Upper lobe of left lung (tissue), 4 donors: ENCODE measurements around the gene ZNF775.

Experiments
- EP300 ChIP-seq, 4 donors: sonication (generic); formaldehyde crosslinking; IDR thresholded peaks; one replicate each; pipeline ENCODE4 v1.5.1; 2017; ENCODE audit warnings: antibody characterized with exemption in 4 of 4, control low read depth in 2 of 4
- POLR2A ChIP-seq, 4 donors: fragments of 450-650 bp; IDR thresholded peaks; one replicate each; pipeline ENCODE4 v1.5.1; 2016 to 2017; ENCODE audit warnings: antibody characterized with exemption in 4 of 4, mild to moderate bottlenecking in 2 of 4
- POLR2AphosphoS5 ChIP-seq, 2 donors: sonication (generic); formaldehyde crosslinking; IDR thresholded peaks; one replicate each; pipeline ENCODE4 v1.5.1; 2017; ENCODE audit warnings: antibody characterized with exemption in 2 of 2
- TF ChIP-seq, protein P1 (sequence below), 6 experiments: fragments of 450-650 bp in 4 of 6; fragments of 200-600 bp in 2 of 6; sonication (generic) in 2 of 6; IDR thresholded peaks; one replicate each; pipeline ENCODE4 v1.5.1; 2016 to 2019; ENCODE audit warnings: antibody characterized with exemption in 6 of 6

DNA sequence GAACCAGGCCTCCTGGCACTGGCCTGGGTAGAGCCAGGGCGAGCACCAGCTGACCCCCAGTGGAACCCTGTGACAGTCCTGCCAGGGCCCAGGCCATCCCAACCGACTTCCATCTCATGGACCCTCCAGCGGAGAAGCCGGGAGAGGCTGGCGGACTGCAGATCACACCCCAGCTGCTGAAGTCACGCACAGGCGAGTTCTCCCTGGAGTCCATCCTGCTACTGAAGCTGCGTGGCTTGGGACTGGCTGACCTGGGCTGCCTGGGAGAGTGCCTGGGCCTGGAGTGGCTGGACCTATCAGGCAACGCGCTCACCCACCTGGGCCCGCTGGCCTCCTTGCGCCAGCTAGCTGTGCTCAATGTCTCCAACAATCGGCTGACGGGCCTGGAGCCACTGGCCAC, 42.4 kb upstream of the ZNF775 start:
- TF ChIP-seq EP300 (IDR thresholded peaks at IDR 0.05) (no peak), POLR2AphosphoS5 (IDR thresholded peaks at IDR 0.05) (no peak), POLR2A (IDR thresholded peaks at IDR 0.05) (no peak)
- TF ChIP-seq, protein P1, sequence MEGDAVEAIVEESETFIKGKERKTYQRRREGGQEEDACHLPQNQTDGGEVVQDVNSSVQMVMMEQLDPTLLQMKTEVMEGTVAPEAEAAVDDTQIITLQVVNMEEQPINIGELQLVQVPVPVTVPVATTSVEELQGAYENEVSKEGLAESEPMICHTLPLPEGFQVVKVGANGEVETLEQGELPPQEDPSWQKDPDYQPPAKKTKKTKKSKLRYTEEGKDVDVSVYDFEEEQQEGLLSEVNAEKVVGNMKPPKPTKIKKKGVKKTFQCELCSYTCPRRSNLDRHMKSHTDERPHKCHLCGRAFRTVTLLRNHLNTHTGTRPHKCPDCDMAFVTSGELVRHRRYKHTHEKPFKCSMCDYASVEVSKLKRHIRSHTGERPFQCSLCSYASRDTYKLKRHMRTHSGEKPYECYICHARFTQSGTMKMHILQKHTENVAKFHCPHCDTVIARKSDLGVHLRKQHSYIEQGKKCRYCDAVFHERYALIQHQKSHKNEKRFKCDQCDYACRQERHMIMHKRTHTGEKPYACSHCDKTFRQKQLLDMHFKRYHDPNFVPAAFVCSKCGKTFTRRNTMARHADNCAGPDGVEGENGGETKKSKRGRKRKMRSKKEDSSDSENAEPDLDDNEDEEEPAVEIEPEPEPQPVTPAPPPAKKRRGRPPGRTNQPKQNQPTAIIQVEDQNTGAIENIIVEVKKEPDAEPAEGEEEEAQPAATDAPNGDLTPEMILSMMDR (IDR thresholded peaks at IDR 0.05), result no peak
